GM23338 (cell line): ENCODE data around the gene LGALS1. TPM values are rescaled to one million over a fixed set of nuclear protein-coding genes. Genes with fewer than 3 reads are reported as not detected.
A peak's percentile ranks its signal among the peaks of the same experiment; 100 is the strongest.

Source experiments
- ATAC-seq: fragments of 200-7000 bp; cut with Tn5 transposase; 3 replicates; pipeline ENCODE4 v1.9.1; 2020
- DNase-seq: peaks from one replicate; pipeline ENCODE4 v3.0.0-alpha.2; 2015; ENCODE audit warnings: low spot score
- H2AFZ ChIP-seq: fragments of 200-600 bp; sonication (generic); 2 replicates; pipeline ENCODE4 v1.8.0; 2016; ENCODE audit warnings: antibody characterized with exemption, mild to moderate bottlenecking, moderate library complexity
- H3F3A ChIP-seq: fragments of 200-600 bp; sonication (generic); replicated peaks from 2 replicates; pipeline ENCODE4 v1.8.0; 2017; ENCODE audit warnings: antibody characterized with exemption, mixed run types, low read depth
- H3K27ac ChIP-seq: fragments of 200-600 bp; sonication (generic); 2 replicates; pipeline ENCODE4 v1.6.1; 2016; ENCODE audit warnings: low read depth
- H3K27me3 ChIP-seq: fragments of 200-600 bp; sonication (generic); 2 replicates; pipeline ENCODE4 v1.8.0; 2016; ENCODE audit warnings: mild to moderate bottlenecking, mixed run types, moderate library complexity; ENCODE audit not compliant: insufficient read depth
- H3K36me3 ChIP-seq: fragments of 200-600 bp; sonication (generic); 2 replicates; pipeline ENCODE4 v1.8.0; 2016; ENCODE audit warnings: mild to moderate bottlenecking; ENCODE audit not compliant: insufficient read depth
- H3K4me1 ChIP-seq: fragments of 200-600 bp; sonication (generic); 2 replicates; pipeline ENCODE4 v1.8.0; 2016; ENCODE audit warnings: mild to moderate bottlenecking, moderate library complexity; ENCODE audit not compliant: insufficient read depth
- H3K4me2 ChIP-seq: fragments of 200-600 bp; sonication (generic); 2 replicates; pipeline ENCODE4 v1.7.1; 2017; ENCODE audit warnings: mixed run types
- H3K4me3 ChIP-seq: fragments of 200-600 bp; sonication (generic); 2 replicates; pipeline ENCODE4 v1.6.1; 2016; ENCODE audit warnings: mixed run types
- H3K79me2 ChIP-seq: fragments of 200-600 bp; sonication (generic); replicated peaks from 2 replicates; pipeline ENCODE4 v1.8.0; 2017; ENCODE audit warnings: mild to moderate bottlenecking; ENCODE audit not compliant: insufficient read depth
- H3K9me2 ChIP-seq: fragments of 200-600 bp; sonication (generic); 2 replicates; pipeline ENCODE4 v1.8.0; 2017; ENCODE audit not compliant: insufficient read depth
- H4K20me1 ChIP-seq: fragments of 200-600 bp; sonication (generic); replicated peaks from 2 replicates; pipeline ENCODE4 v1.8.0; 2017; ENCODE audit warnings: mild to moderate bottlenecking; ENCODE audit not compliant: insufficient read depth
- H3K27ac Mint-ChIP-seq: 2 replicates; pipeline ENCODE4 v1.8.0; 2020; ENCODE audit warnings: inconsistent platforms, mild to moderate bottlenecking, moderate library complexity, mixed read lengths
- H3K27me3 Mint-ChIP-seq: 3 replicates; pipeline ENCODE4 v1.8.0; 2022; ENCODE audit warnings: low read depth, mild to moderate bottlenecking, moderate library complexity, mixed read lengths, inconsistent platforms; ENCODE audit not compliant: insufficient read depth, poor library complexity
- H3K36me3 Mint-ChIP-seq: 3 replicates; pipeline ENCODE4 v1.8.0; 2021; ENCODE audit warnings: low read depth, mild to moderate bottlenecking, inconsistent platforms, moderate library complexity, mixed read lengths
- H3K4me1 Mint-ChIP-seq: 3 replicates; pipeline ENCODE4 v1.8.0; 2020; ENCODE audit warnings: mild to moderate bottlenecking, inconsistent platforms, mixed read lengths
- H3K4me3 Mint-ChIP-seq: 3 replicates; pipeline ENCODE4 v1.8.0; 2021; ENCODE audit warnings: moderate library complexity, mild to moderate bottlenecking, inconsistent platforms, mixed read lengths
- H3K9me3 Mint-ChIP-seq: 3 replicates; pipeline ENCODE4 v1.8.0; 2020; ENCODE audit warnings: moderate library complexity, mild to moderate bottlenecking, inconsistent platforms, mixed read lengths
- CREB1 ChIP-seq: fragments of 250-450 bp; sonication (Bioruptor Pico); IDR thresholded peaks from 2 replicates; pipeline ENCODE4 v1.5.0; 2020; ENCODE audit warnings: low read depth, mild to moderate bottlenecking, moderate library complexity
- ETS1 ChIP-seq: IDR thresholded peaks from 2 replicates; pipeline ENCODE4 v1.6.1; 2016; ENCODE audit warnings: antibody characterized with exemption
- EZH2phosphoT487 ChIP-seq: fragments of 200-600 bp; sonication (generic); IDR thresholded peaks from one replicate; pipeline ENCODE4 v1.8.1; 2018; ENCODE audit warnings: antibody characterized with exemption; ENCODE audit not compliant: unreplicated experiment
- JUNB ChIP-seq: IDR thresholded peaks from one replicate; pipeline ENCODE4 v1.6.1; 2016; ENCODE audit warnings: antibody characterized with exemption; ENCODE audit not compliant: unreplicated experiment
- NANOG ChIP-seq: IDR thresholded peaks from 2 replicates; pipeline ENCODE4 v1.6.1; 2016; ENCODE audit warnings: antibody characterized with exemption, borderline replicate concordance
- POLR2AphosphoS5 ChIP-seq: IDR thresholded peaks from 2 replicates; pipeline ENCODE4 v1.6.1; 2016; ENCODE audit warnings: antibody characterized with exemption, low read depth
- STAT1 ChIP-seq: IDR thresholded peaks from one replicate; pipeline ENCODE4 v1.6.1; 2016; ENCODE audit warnings: antibody characterized with exemption; ENCODE audit not compliant: unreplicated experiment
- ZNF114 ChIP-seq: fragments of 250-450 bp; sonication (Bioruptor Pico); IDR thresholded peaks from 2 replicates; pipeline ENCODE4 v1.5.0; 2020; ENCODE audit warnings: mild to moderate bottlenecking, moderate library complexity
- polyA plus RNA-seq: library from polyadenylated mRNA; unstranded; fragments of >200 nt; fragmentation: Nextera tagmentation; extraction: Ambion mirVana; gene quantifications from 2 replicates; pipeline ENCODE4 v1.2.1, GENCODE V29; 2016
- total RNA-seq: library from RNA; depleted of rRNA; stranded (reverse); fragments of >200 nt; shearing (Covaris generic); gene quantifications from 2 replicates; pipeline ENCODE4 v1.2.3, GENCODE V29; 2014
- TF ChIP-seq, protein P1 (sequence below): fragments of 250-450 bp; sonication (Bioruptor Pico); IDR thresholded peaks from 2 replicates; pipeline ENCODE4 v1.5.0; 2020; ENCODE audit warnings: mild to moderate bottlenecking, moderate library complexity

LGALS1 gene
- total and polyA plus RNA-seq, 2 experiments from 2014 or later: 31.2 to 62.5 TPM

GRCh38 chr22:37658133-37659065 is 17.0 kb upstream of the LGALS1 start, which contains the start of gene PDXP:
TSS of gene PDXP (plus strand) at chr22:37658723. CDS start at chr22:37658783, 60 bp downstream.
- Histone ChIP-seq H3K27me3 (no peaks in the 10 kb centered on the region), H3K79me2 (peaks cover 42% of the 10 kb centered on the region), H3K27ac (no peak within 1 kb of the TSS), H3K4me3 (peak within 1 kb of the TSS; percentile 78), H2AFZ (no peak within 1 kb of the TSS), H4K20me1 (peaks cover 30% of the 10 kb centered on the region), H3K4me2 (peak within 1 kb of the TSS; percentile 94), H3K36me3 (no peaks in the 10 kb centered on the region), H3F3A (peaks cover 12% of the 10 kb centered on the region; the same call in 1 of the 2 replicates), H3K4me1 (peaks cover 5% of the 10 kb centered on the region; the same call in 1 of the 2 replicates), H3K9me2 (no peaks in the 10 kb centered on the region)
- TF ChIP-seq JUNB (no peak), CREB1 (CRISPR knock-in tag) (peak; percentile 90), ZNF114 (CRISPR knock-in tag) (no peak), STAT1 (no peak), POLR2AphosphoS5 (peak; percentile 76), EZH2phosphoT487 (no peak), ETS1 (no peak)
- DNase-seq (peak; percentile 100), ATAC-seq (peak; percentile 96)
- Mint-ChIP-seq H3K27me3 (peaks cover 11% of the 10 kb centered on the region), H3K4me3 (peak within 1 kb of the TSS; percentile 89), H3K9me3 (no peaks in the 10 kb centered on the region; the same call in 2 of the 3 replicates), H3K36me3 (peaks cover 6% of the 10 kb centered on the region), H3K27ac (peak within 1 kb of the TSS; percentile 85), H3K4me1 (peaks cover 25% of the 10 kb centered on the region)

- no peak overlapping the region for H3K27ac ChIP-seq
- no peak overlapping the region for H3K27ac Mint-ChIP-seq
- peaks cover 25% of the 10 kb centered on the region for H3K4me1 Mint-ChIP-seq
- TF ChIP-seq, protein P1, sequence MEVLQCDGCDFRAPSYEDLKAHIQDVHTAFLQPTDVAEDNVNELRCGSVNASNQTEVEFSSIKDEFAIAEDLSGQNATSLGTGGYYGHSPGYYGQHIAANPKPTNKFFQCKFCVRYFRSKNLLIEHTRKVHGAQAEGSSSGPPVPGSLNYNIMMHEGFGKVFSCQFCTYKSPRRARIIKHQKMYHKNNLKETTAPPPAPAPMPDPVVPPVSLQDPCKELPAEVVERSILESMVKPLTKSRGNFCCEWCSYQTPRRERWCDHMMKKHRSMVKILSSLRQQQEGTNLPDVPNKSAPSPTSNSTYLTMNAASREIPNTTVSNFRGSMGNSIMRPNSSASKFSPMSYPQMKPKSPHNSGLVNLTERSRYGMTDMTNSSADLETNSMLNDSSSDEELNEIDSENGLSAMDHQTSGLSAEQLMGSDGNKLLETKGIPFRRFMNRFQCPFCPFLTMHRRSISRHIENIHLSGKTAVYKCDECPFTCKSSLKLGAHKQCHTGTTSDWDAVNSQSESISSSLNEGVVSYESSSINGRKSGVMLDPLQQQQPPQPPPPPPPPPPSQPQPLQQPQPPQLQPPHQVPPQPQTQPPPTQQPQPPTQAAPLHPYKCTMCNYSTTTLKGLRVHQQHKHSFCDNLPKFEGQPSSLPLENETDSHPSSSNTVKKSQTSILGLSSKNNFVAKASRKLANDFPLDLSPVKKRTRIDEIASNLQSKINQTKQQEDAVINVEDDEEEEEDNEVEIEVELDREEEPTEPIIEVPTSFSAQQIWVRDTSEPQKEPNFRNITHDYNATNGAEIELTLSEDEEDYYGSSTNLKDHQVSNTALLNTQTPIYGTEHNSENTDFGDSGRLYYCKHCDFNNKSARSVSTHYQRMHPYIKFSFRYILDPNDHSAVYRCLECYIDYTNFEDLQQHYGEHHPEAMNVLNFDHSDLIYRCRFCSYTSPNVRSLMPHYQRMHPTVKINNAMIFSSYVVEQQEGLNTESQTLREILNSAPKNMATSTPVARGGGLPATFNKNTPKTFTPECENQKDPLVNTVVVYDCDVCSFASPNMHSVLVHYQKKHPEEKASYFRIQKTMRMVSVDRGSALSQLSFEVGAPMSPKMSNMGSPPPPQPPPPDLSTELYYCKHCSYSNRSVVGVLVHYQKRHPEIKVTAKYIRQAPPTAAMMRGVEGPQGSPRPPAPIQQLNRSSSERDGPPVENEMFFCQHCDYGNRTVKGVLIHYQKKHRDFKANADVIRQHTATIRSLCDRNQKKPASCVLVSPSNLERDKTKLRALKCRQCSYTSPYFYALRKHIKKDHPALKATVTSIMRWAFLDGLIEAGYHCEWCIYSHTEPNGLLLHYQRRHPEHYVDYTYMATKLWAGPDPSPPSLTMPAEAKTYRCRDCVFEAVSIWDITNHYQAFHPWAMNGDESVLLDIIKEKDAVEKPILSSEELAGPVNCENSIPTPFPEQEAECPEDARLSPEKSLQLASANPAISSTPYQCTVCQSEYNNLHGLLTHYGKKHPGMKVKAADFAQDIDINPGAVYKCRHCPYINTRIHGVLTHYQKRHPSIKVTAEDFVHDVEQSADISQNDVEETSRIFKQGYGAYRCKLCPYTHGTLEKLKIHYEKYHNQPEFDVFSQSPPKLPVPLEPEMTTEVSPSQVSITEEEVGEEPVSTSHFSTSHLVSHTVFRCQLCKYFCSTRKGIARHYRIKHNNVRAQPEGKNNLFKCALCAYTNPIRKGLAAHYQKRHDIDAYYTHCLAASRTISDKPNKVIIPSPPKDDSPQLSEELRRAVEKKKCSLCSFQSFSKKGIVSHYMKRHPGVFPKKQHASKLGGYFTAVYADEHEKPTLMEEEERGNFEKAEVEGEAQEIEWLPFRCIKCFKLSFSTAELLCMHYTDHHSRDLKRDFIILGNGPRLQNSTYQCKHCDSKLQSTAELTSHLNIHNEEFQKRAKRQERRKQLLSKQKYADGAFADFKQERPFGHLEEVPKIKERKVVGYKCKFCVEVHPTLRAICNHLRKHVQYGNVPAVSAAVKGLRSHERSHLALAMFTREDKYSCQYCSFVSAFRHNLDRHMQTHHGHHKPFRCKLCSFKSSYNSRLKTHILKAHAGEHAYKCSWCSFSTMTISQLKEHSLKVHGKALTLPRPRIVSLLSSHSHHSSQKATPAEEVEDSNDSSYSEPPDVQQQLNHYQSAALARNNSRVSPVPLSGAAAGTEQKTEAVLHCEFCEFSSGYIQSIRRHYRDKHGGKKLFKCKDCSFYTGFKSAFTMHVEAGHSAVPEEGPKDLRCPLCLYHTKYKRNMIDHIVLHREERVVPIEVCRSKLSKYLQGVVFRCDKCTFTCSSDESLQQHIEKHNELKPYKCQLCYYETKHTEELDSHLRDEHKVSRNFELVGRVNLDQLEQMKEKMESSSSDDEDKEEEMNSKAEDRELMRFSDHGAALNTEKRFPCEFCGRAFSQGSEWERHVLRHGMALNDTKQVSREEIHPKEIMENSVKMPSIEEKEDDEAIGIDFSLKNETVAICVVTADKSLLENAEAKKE (CRISPR knock-in tag): no peak
- TF ChIP-seq EZH2phosphoT487 (no peak), POLR2AphosphoS5 (no peak), ETS1 (no peak), JUNB (no peak), CREB1 (CRISPR knock-in tag) (no peak), NANOG (no peak), STAT1 (no peak), ZNF114 (CRISPR knock-in tag) (no peak)
These were observed 16.2 kb upstream of the LGALS1 start for GRCh38 chr22:37659066-37659896.

More at GRCh38 chr22:37659066-37659896, 16.2 kb upstream of the LGALS1 start:
- H4K20me1 ChIP-seq: peaks cover 30% of the 10 kb centered on the region
- peak overlapping the region; percentile 94 for H3K4me2 ChIP-seq
- H3K4me1 ChIP-seq: peaks cover 5% of the 10 kb centered on the region; the same call in 1 of the 2 replicates
- no peaks in the 10 kb centered on the region for H3K36me3 ChIP-seq
- DNase-seq (no peak), ATAC-seq (no peak)
- H3K79me2 ChIP-seq: peaks cover 51% of the 10 kb centered on the region
- peak overlapping the region; percentile 78 for H3K4me3 ChIP-seq
- no peaks in the 10 kb centered on the region for H3K9me2 ChIP-seq
- Mint-ChIP-seq H3K27me3 (peaks cover 11% of the 10 kb centered on the region), H3K9me3 (no peaks in the 10 kb centered on the region; the same call in 2 of the 3 replicates), H3K36me3 (peaks cover 8% of the 10 kb centered on the region), H3K4me3 (peak overlapping the region; percentile 89)
- H2AFZ ChIP-seq: no peak overlapping the region
- H3F3A ChIP-seq: peaks cover 12% of the 10 kb centered on the region; the same call in 1 of the 2 replicates
- H3K27me3 ChIP-seq: no peaks in the 10 kb centered on the region
